WI38 (cell line): Measurements from ENCODE around the gene SLC25A1.
"Not testable (repeated sequence)": the region's sequence is repeated elsewhere in the genome, so short reads cannot be mapped to it uniquely, and the experiment has no call there.

Experiments used
- H3K4me3 ChIP-seq: 2 replicates; pipeline ENCODE4 v1.5.1; 2011; ENCODE audit warnings: low read depth, mild to moderate bottlenecking, control low read depth, low read length
- TF ChIP-seq, protein P1 (sequence below): IDR thresholded peaks from 2 replicates; pipeline ENCODE4 v1.5.1; 2012; ENCODE audit warnings: low read depth, mild to moderate bottlenecking, control low read depth, low read length

Gene SLC25A1

DNA sequence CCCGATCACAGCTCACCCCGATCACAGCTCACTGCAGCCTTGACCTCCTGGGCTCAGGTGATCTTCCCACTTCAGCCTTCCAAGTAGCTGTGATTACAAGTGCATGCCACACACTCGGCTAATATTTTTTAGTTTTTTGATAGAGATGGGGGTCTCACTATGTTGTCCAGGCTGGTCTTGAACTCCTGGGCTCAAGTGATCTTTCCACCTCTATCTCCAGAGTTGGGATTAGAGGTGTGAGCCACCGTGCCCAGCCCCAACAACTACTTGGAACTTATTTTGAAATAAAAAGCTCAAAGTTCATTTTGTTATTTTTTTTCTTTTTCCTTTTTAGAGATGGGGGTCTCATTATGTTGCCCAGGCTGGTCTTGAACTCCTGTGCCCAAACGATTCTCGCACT lies 27.8 kb upstream of the SLC25A1 start:
- no peak overlapping the region for H3K4me3 ChIP-seq
- TF ChIP-seq, protein P1, sequence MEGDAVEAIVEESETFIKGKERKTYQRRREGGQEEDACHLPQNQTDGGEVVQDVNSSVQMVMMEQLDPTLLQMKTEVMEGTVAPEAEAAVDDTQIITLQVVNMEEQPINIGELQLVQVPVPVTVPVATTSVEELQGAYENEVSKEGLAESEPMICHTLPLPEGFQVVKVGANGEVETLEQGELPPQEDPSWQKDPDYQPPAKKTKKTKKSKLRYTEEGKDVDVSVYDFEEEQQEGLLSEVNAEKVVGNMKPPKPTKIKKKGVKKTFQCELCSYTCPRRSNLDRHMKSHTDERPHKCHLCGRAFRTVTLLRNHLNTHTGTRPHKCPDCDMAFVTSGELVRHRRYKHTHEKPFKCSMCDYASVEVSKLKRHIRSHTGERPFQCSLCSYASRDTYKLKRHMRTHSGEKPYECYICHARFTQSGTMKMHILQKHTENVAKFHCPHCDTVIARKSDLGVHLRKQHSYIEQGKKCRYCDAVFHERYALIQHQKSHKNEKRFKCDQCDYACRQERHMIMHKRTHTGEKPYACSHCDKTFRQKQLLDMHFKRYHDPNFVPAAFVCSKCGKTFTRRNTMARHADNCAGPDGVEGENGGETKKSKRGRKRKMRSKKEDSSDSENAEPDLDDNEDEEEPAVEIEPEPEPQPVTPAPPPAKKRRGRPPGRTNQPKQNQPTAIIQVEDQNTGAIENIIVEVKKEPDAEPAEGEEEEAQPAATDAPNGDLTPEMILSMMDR, result no peak

DNA sequence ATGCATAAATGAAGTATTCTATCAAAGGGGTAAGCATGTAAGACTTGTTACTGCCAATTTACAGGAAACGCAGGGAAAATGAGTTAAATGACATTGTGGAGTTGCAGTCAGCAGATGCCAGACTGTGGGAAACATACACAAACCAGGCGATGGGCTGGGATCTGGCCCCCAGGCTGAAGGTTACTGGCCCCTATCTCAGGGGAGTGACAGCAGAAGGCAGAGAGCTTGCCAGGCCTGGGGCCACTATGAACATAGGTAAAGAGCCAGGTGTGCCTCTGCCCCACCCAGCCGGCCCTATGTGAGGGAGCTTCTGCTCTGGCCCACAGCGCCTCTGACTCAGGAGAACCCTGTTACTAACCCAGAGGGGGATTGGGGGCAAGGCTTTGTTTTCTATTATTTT lies 26.1 kb upstream of the SLC25A1 start:
- no peak overlapping the region for H3K4me3 ChIP-seq
- TF ChIP-seq, protein P1, result no peak

DNA sequence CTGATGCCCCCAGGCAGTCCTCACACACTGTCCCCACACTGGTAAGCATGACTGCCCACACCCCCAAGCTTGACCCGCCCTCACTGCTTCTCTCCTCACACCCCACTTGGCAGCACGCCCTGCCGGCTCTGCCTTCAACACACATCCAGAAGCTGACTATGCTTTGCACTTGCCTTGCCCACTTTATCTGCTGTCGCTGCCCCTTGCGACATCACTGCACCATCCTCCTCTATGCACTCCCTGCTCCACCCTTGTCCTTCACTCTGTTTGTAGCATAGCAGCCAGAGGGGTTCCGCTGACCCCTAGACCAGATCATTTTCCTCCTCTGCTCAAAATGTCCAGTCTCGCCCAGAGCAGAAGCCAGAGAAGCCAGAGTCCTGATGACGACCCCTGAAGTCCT lies 25.3 kb upstream of the SLC25A1 start:
- TF ChIP-seq, protein P1, result no peak
- no peak overlapping the region for H3K4me3 ChIP-seq

DNA sequence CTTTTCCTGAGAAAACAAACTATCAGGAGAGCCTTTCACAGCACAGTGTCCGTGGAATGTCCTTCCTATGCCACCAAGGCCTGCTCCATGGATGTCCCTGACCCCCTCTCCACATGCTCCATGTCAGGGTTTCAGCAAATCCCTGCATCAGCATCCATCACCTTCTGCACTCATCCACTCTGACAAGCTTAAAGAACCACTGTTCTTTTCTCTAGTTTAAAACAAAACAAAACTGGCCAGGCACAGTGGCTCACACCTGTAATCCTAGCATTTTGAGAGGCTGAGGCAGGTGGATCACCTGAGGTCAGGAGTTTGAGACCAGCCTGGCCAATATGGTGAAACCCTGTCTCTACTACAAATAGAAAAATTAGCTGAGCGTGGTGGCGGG lies 24.3 kb upstream of the SLC25A1 start:
- not testable (repeated sequence) for H3K4me3 ChIP-seq

DNA sequence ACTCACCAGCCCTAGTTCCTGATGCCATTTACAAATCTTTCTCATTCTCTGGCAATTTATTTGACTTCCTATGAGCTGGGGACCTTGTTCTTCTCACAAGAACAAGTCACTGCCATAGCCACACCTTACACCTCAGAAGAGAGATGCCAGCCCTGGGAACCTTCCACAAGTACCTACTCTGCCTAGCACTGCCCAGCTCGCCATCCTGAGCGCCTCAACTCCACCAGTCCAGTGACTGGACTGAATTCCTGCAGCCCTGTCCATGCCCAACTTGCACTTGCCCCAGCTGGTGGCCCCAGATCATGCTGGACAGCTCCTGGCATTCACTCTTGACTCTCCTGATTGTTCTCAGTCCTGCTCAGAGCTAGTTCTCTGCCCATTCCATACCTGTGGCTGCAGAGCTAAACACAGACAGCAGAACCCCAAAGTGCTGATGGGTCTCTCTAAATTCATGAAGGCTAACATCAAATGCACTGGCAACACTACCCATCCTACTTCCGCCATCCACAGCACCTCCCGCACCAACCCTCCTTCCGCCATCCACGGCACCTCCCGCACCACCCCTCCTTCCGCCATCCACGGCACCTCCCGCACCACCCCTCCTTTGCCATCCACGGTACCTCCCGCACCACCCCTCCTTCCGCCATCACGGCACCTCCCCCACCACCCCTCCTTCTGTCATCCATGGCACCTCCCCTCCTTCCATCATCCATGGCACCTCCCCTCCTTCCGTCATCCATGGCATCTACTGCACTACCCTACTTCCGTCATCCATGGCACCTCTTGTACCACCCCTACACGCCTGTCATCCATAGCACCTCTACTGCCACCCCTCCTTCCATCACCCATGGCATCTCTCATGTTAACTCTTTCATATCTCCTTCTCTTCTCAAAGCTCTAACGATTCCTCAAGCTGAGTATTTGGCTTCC lies 23.6 kb upstream of the SLC25A1 start:
- TF ChIP-seq, protein P1, result no peak
- no peak overlapping the region for H3K4me3 ChIP-seq

DNA sequence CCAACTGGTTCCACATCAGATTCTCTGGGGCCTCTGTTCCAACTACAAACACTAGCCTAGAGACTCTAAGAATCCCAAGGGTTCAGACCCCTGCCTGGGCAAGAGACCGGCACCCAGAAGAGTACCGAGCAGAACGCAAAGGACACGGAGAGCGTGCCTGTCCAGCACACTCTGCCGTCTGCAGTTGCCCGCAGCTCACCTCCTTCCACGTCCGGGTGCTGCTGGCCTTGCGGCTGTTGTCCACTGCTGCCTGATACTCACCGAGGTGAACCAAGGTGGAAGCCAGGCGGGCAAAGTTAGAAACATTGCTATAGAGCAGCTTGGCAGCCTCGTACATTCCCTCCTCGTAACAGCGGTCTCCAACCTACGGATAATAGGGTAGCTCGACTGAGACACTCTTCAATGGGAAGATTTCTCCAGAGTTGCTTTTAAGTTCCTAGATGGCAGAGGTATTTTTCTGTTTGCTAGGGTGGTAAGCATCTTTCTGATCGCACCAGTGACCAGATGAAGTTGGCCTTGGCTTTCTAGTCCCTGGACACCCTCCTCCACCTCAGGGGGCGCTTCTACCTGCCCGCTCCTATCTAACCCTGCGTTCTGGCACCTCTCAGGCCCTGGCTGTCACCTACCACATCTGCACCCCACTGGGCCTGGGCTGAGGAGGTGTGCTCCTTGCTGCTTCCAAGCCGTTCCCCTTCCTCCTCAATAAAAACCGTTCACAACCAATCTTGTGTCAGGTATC lies 22.8 kb upstream of the SLC25A1 start:
- no peak overlapping the region for H3K4me3 ChIP-seq
- TF ChIP-seq, protein P1, result no peak

DNA sequence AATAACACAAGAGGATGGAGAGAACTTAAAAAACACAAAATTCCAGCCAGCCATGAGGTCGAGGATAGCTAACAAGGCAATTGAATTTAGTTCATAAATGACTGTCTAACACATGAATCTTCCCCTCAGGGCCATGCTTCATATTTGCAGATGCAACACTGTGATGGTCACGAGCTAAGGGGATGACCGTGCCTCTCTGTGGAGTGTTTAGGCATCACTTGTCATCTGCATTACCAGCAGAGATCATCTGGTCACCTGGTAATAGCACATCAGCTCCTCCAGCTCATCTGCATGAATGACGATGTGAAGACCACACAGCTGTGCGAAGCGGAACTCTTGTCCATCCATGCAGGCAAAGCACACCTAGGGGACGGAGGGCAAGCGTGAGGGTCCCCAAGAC lies 20.9 kb upstream of the SLC25A1 start:
- TF ChIP-seq, protein P1, result no peak
- no peak overlapping the region for H3K4me3 ChIP-seq
